C4-2B (cell line): Measurements from ENCODE around the gene AMY2B.

Source experiments
- CTCF ChIP-seq: fragments of 450-650 bp; conservative IDR thresholded peaks from 2 replicates; pipeline ENCODE4 v1.5.1; 2017; ENCODE audit warnings: mild to moderate bottlenecking
- ZFX ChIP-seq: fragments of 450-650 bp; IDR thresholded peaks from 2 replicates; pipeline ENCODE4 v1.6.1; 2017

DNA sequence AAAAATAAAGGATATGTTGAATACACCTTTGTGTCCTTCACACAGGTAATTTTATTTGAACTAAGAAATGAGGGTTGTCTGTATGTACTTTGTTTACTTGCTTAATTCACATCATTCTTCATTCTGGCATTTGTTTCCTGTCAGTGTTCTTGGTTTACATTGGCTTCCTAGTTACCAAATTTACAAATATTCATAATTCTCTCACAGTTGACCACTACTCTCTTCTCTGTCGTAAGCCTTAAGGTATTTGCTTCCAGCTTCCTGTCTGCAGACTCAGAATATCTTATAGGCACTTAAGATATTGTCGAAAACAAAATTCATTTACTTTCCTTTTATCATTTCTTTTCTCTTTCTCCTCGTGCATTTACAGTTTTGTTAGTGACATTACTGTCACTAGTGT lies 30.0 kb upstream of the AMY2B start:
- TF ChIP-seq CTCF (no peak), ZFX (no peak)
